MM.1S (cell line): Measurements from ENCODE around the gene TMEM235.

Experiments used
- CTCF ChIP-seq: fragments of 300-600 bp; sonication (generic); IDR thresholded peaks from 2 replicates; pipeline ENCODE4 v1.5.1; 2016; ENCODE audit warnings: antibody characterized with exemption, low read length, mixed read lengths
- EZH2 ChIP-seq: fragments of 300-600 bp; sonication (generic); optimal IDR thresholded peaks from 2 replicates; pipeline ENCODE3; 2017; ENCODE audit warnings: low read depth, mild to moderate bottlenecking, antibody characterized with exemption, low read length, mixed read lengths
- EZH2phosphoT487 ChIP-seq: fragments of 300-600 bp; sonication (generic); IDR thresholded peaks from 2 replicates; pipeline ENCODE4 v1.6.1; 2018; ENCODE audit warnings: antibody characterized with exemption, low read length

GRCh38 chr17:78263736-78264340 is 32.4 kb downstream of the TMEM235 start:
- TF ChIP-seq EZH2phosphoT487, result no peak
- no peak for TF ChIP-seq CTCF
- TF ChIP-seq EZH2, result no peak
